OCI-LY7 (cell line): Measurements from ENCODE around the gene MIF4GD. TPM values are rescaled to one million over a fixed set of nuclear protein-coding genes. Genes with fewer than 3 reads are reported as not detected.

ENCODE experiments used
- BruUV-seq: library from RNA; stranded (reverse); fragments of 400-500 nt; replicated peaks from 2 replicates; lab custom pipeline; 2021; lab: Mats Ljungman, UMichigan
- CTCF ChIA-PET: fragments of 300-600 bp; sonication (Branson Sonifier 250); formaldehyde crosslinking; loops from one replicate; lab custom pipeline; 2022; ENCODE audit warnings: antibody characterized with exemption; ENCODE audit not compliant: unreplicated experiment; lab: Charles Lee
- POLR2A ChIA-PET: fragments of 300-600 bp; sonication (Branson Sonifier 250); formaldehyde crosslinking; loops from one replicate; lab custom pipeline; 2022; ENCODE audit warnings: antibody characterized with exemption; lab: Charles Lee
- DNase-seq: peaks from one replicate; pipeline ENCODE4 v3.0.0-alpha.2; 2015; ENCODE audit warnings: low spot score
- H2AFZ ChIP-seq: fragments of 200-600 bp; sonication (generic), shearing (Covaris generic); 2 replicates; pipeline ENCODE4 v1.6.1; 2014; ENCODE audit warnings: mild to moderate bottlenecking, antibody characterized with exemption, low read length, moderate library complexity
- H3K27ac ChIP-seq: fragments of 200-600 bp; sonication (generic); 2 replicates; pipeline ENCODE4 v1.5.1; 2014; ENCODE audit warnings: mixed run types, low read depth, mild to moderate bottlenecking, moderate library complexity, low read length, inconsistent platforms; ENCODE audit not compliant: poor library complexity, severe bottlenecking
- H3K36me3 ChIP-seq: fragments of 200-600 bp; sonication (generic); 2 replicates; pipeline ENCODE4 v1.6.1; 2014; ENCODE audit warnings: mild to moderate bottlenecking, antibody characterized with exemption, low read length, moderate library complexity, mixed read lengths; ENCODE audit not compliant: insufficient read depth
- H3K4me1 ChIP-seq: fragments of 200-600 bp; sonication (generic); 2 replicates; pipeline ENCODE4 v1.5.1; 2014; ENCODE audit warnings: mild to moderate bottlenecking, low read length; ENCODE audit not compliant: insufficient read depth, poor library complexity, severe bottlenecking
- H3K4me2 ChIP-seq: fragments of 200-600 bp; sonication (generic); 2 replicates; pipeline ENCODE4 v1.6.1; 2014; ENCODE audit warnings: mild to moderate bottlenecking, low read length
- H3K4me3 ChIP-seq: fragments of 200-600 bp; sonication (generic); 2 replicates; pipeline ENCODE4 v1.5.1; 2014; ENCODE audit warnings: mild to moderate bottlenecking, low read depth, low read length; ENCODE audit not compliant: poor library complexity, severe bottlenecking
- H3K79me2 ChIP-seq: fragments of 200-600 bp; sonication (generic); 2 replicates; pipeline ENCODE4 v1.6.1; 2016; ENCODE audit warnings: low read depth, mild to moderate bottlenecking, low read length, moderate library complexity, mixed read lengths; ENCODE audit not compliant: insufficient read depth
- H3K9me2 ChIP-seq: fragments of 200-600 bp; sonication (generic); 2 replicates; pipeline ENCODE4 v1.6.1; 2016; ENCODE audit warnings: mild to moderate bottlenecking, low read length, mixed read lengths; ENCODE audit not compliant: insufficient read depth
- H3K9me3 ChIP-seq: fragments of 200-600 bp; sonication (generic); 2 replicates; pipeline ENCODE4 v1.6.1; 2014; ENCODE audit warnings: mild to moderate bottlenecking, mixed run types, low read length, mixed read lengths
- H4K20me1 ChIP-seq: fragments of 200-600 bp; sonication (generic); 2 replicates; pipeline ENCODE4 v1.6.1; 2014; ENCODE audit warnings: mild to moderate bottlenecking, antibody characterized with exemption, low read length, moderate library complexity, mixed read lengths; ENCODE audit not compliant: insufficient read depth
- EZH2phosphoT487 ChIP-seq: fragments of 200-600 bp; sonication (generic); IDR thresholded peaks from 2 replicates; pipeline ENCODE4 v1.6.1; 2018; ENCODE audit warnings: low read depth, borderline replicate concordance, mild to moderate bottlenecking, mixed run types, antibody characterized with exemption, low read length, moderate library complexity, mixed read lengths
- intact Hi-C: fragments of 100-400 bp; cut with micrococcal nuclease; formaldehyde crosslinking; loops from one replicate; pipeline ENCODE4 v1.10.0; 2022; ENCODE audit not compliant: unreplicated experiment
- total RNA-seq, 2 experiments: library from RNA; depleted of rRNA in 1 of 2; stranded (reverse); fragments of >200 nt in 1 of 2; shearing (Covaris generic) in 1 of 2; gene quantifications; 2 replicates each; pipeline ENCODE4 v1.2.3, GENCODE V29; 2014 to 2022
- TF ChIP-seq, protein P1 (sequence below): fragments of 200-600 bp; sonication (generic); conservative IDR thresholded peaks from 2 replicates; pipeline ENCODE4 v1.5.1; 2014; ENCODE audit warnings: mild to moderate bottlenecking, antibody characterized with exemption, low read length, moderate library complexity, mixed read lengths

Gene MIF4GD
- total RNA-seq, 2 experiments from 2014 or later: 70.9 to 132 TPM

- no peaks in the 10 kb centered on the region for H3K9me3 ChIP-seq
- H3K36me3 ChIP-seq: peaks cover 96% of the 10 kb centered on the region
- no TSS peak for BruUV-seq
- no peak overlapping the region for H3K4me3 ChIP-seq
- TF ChIP-seq, protein P1, sequence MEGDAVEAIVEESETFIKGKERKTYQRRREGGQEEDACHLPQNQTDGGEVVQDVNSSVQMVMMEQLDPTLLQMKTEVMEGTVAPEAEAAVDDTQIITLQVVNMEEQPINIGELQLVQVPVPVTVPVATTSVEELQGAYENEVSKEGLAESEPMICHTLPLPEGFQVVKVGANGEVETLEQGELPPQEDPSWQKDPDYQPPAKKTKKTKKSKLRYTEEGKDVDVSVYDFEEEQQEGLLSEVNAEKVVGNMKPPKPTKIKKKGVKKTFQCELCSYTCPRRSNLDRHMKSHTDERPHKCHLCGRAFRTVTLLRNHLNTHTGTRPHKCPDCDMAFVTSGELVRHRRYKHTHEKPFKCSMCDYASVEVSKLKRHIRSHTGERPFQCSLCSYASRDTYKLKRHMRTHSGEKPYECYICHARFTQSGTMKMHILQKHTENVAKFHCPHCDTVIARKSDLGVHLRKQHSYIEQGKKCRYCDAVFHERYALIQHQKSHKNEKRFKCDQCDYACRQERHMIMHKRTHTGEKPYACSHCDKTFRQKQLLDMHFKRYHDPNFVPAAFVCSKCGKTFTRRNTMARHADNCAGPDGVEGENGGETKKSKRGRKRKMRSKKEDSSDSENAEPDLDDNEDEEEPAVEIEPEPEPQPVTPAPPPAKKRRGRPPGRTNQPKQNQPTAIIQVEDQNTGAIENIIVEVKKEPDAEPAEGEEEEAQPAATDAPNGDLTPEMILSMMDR: no peak
- no peak for TF ChIP-seq EZH2phosphoT487
- H4K20me1 ChIP-seq: no peaks in the 10 kb centered on the region
- no peaks in the 10 kb centered on the region for H3K4me1 ChIP-seq
- no peak overlapping the region for H2AFZ ChIP-seq
- no peak overlapping the region for H3K27ac ChIP-seq
- ChIA-PET CTCF (no interaction called here), POLR2A (interaction anchor here (0.8 kb wide), 1 partner anchor 10 kb away, joined by 4 read pairs; no protein-coding TSS in a partner anchor)
- intact Hi-C loops: no loop called here
- H3K79me2 ChIP-seq: no peaks in the 10 kb centered on the region
- H3K4me2 ChIP-seq: no peak overlapping the region
- no peak for DNase-seq
- H3K9me2 ChIP-seq: no peaks in the 10 kb centered on the region
Measured at GRCh38 chr17:75219815-75220214, 51.2 kb downstream of the MIF4GD start.

DNA sequence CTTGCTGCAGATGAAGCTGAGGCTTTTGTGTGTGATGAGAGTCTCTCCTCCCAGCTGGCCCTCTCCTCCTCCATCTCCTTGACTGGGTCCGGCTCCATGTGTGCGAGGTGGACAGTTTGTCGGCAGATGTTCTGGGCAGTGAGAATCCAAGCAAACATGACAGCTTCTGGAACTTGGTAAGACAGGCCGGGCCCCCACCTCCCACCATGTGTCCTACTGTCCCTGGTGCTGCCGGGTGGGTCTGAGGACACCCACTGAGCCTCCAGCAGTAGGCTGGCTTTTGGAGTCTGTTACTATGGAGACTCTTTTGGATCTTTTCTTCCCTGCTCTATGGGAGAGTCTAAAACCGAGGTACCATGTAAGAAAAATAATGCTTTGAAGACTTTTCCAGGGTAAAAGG is 52.9 kb downstream of the MIF4GD start:
- no peaks in the 10 kb centered on the region for H3K9me3 ChIP-seq
- H2AFZ ChIP-seq: no peak overlapping the region
- peaks cover 95% of the 10 kb centered on the region for H3K36me3 ChIP-seq
- CTCF ChIA-PET: no interaction called here
- H3K4me3 ChIP-seq: no peak overlapping the region
- H3K4me2 ChIP-seq: no peak overlapping the region
- H4K20me1 ChIP-seq: no peaks in the 10 kb centered on the region
- POLR2A ChIA-PET: interaction anchor here (0.7 to 1.2 kb wide), 3 partner anchors 9 to 78 kb away, joined by 3 read pairs; no protein-coding TSS in a partner anchor
- TF ChIP-seq, protein P1: no peak
- no peak for TF ChIP-seq EZH2phosphoT487
- H3K9me2 ChIP-seq: no peaks in the 10 kb centered on the region
- H3K27ac ChIP-seq: no peak overlapping the region
- no peaks in the 10 kb centered on the region for H3K79me2 ChIP-seq
- intact Hi-C loops: no loop called here
- no TSS peak for BruUV-seq
- no peak for DNase-seq
- no peaks in the 10 kb centered on the region for H3K4me1 ChIP-seq

Other genes with a start within 250 kb of the MIF4GD start
- gene ATP5PD, start 224.3 kb downstream of the MIF4GD start, total RNA-seq (2014; rRNA removed; shearing (Covaris generic)): 293 and 301 TPM in 2 replicates
- gene ATP5PD, start 224.3 kb downstream of the MIF4GD start, total RNA-seq (2022): 314 and 317 TPM in 2 replicates
- gene KCTD2, start 224.0 kb downstream of the MIF4GD start, total RNA-seq (2014; rRNA removed; shearing (Covaris generic)): 26.0 and 29.8 TPM in 2 replicates
- 21.0 and 26.3 TPM in 2 replicates for gene KCTD2, start 224.0 kb downstream of the MIF4GD start, total RNA-seq (2022)
- not detected in 2 replicates for gene SLC16A5, start 183.3 kb downstream of the MIF4GD start, total RNA-seq (2014; rRNA removed; shearing (Covaris generic))
- not detected in 2 replicates for gene SLC16A5, start 183.3 kb downstream of the MIF4GD start, total RNA-seq (2022)
- 6.8 and 7.1 TPM in 2 replicates for gene ARMC7, start 161.3 kb downstream of the MIF4GD start, total RNA-seq (2014; rRNA removed; shearing (Covaris generic))
- 16.9 and 19.9 TPM in 2 replicates for gene ARMC7, start 161.3 kb downstream of the MIF4GD start, total RNA-seq (2022)
- gene NT5C, start 139.5 kb downstream of the MIF4GD start, total RNA-seq (2014; rRNA removed; shearing (Covaris generic)): 229 and 259 TPM in 2 replicates
- gene NT5C, start 139.5 kb downstream of the MIF4GD start, total RNA-seq (2022): 106 and 107 TPM in 2 replicates
- 121 and 140 TPM in 2 replicates for gene JPT1, start 116.7 kb downstream of the MIF4GD start, total RNA-seq (2014; rRNA removed; shearing (Covaris generic))
- 251 and 253 TPM in 2 replicates for gene JPT1, start 116.7 kb downstream of the MIF4GD start, total RNA-seq (2022)
- 286 and 296 TPM in 2 replicates for gene SUMO2, start 88.3 kb downstream of the MIF4GD start, total RNA-seq (2014; rRNA removed; shearing (Covaris generic))
- 628 and 714 TPM in 2 replicates for gene SUMO2, start 88.3 kb downstream of the MIF4GD start, total RNA-seq (2022)
- 129 and 130 TPM in 2 replicates for gene NUP85, start 65.6 kb downstream of the MIF4GD start, total RNA-seq (2014; rRNA removed; shearing (Covaris generic))
- gene NUP85, start 65.6 kb downstream of the MIF4GD start, total RNA-seq (2022): 187 and 219 TPM in 2 replicates
- 52.3 and 77.6 TPM in 2 replicates for gene GGA3, start 9.6 kb downstream of the MIF4GD start, total RNA-seq (2014; rRNA removed; shearing (Covaris generic))
- 106 and 122 TPM in 2 replicates for gene GGA3, start 9.6 kb downstream of the MIF4GD start, total RNA-seq (2022)
- gene MRPS7, start 9.4 kb downstream of the MIF4GD start, total RNA-seq (2014; rRNA removed; shearing (Covaris generic)): 123 and 127 TPM in 2 replicates
- gene MRPS7, start 9.4 kb downstream of the MIF4GD start, total RNA-seq (2022): 90.2 and 103 TPM in 2 replicates
- 113 TPM in 2 replicates for gene SLC25A19, start 18.2 kb upstream of the MIF4GD start, total RNA-seq (2014; rRNA removed; shearing (Covaris generic))
- 118 and 144 TPM in 2 replicates for gene SLC25A19, start 18.2 kb upstream of the MIF4GD start, total RNA-seq (2022)
- gene GRB2, start 134.4 kb upstream of the MIF4GD start, total RNA-seq (2014; rRNA removed; shearing (Covaris generic)): 240 and 244 TPM in 2 replicates
- gene GRB2, start 134.4 kb upstream of the MIF4GD start, total RNA-seq (2022): 294 and 308 TPM in 2 replicates
- 36.9 and 60.6 TPM in 2 replicates for gene TMEM94, start 185.4 kb upstream of the MIF4GD start, total RNA-seq (2014; rRNA removed; shearing (Covaris generic))
- gene TMEM94, start 185.4 kb upstream of the MIF4GD start, total RNA-seq (2022): 109 and 121 TPM in 2 replicates
- not detected in 2 replicates for gene CASKIN2, start 244.3 kb upstream of the MIF4GD start, total RNA-seq (2014; rRNA removed; shearing (Covaris generic))
- gene CASKIN2, start 244.3 kb upstream of the MIF4GD start, total RNA-seq (2022): 0.24 and 1.0 TPM in 2 replicates
- 45.4 and 57.4 TPM in 2 replicates for gene TSEN54, start 245.3 kb upstream of the MIF4GD start, total RNA-seq (2014; rRNA removed; shearing (Covaris generic))
- gene TSEN54, start 245.3 kb upstream of the MIF4GD start, total RNA-seq (2022): 57.9 and 69.8 TPM in 2 replicates